ENCODE results near the gene PRR12. TPM values are rescaled to one million over a fixed set of nuclear protein-coding genes. Genes with fewer than 3 reads are reported as not detected.
"Not testable (repeated sequence)": the region's sequence is repeated elsewhere in the genome, so short reads cannot be mapped to it uniquely, and the experiment has no call there.

PRR12 gene
- total RNA-seq, 2 donors from 2014 or later: 44.6 to 50.7 TPM

GRCh38 chr19:49626226-49626625 lies 35.2 kb downstream of the PRR12 start:
- Mint-ChIP-seq H3K27ac (no peak overlapping the region), H3K27me3 (no peaks in the 10 kb centered on the region), H3K4me3 (no peak overlapping the region), H3K4me1 (peaks cover 9% of the 10 kb centered on the region), H3K36me3 (ENCODE audit: low read depth) (peaks cover 3% of the 10 kb centered on the region)
- DNase-seq: no peak
- no peak for ATAC-seq
- H3K9me3 ChIP-seq (ENCODE audit: control insufficient read depth, low read length, poor library complexity, severe bottlenecking): no peaks in the 10 kb centered on the region

DNA sequence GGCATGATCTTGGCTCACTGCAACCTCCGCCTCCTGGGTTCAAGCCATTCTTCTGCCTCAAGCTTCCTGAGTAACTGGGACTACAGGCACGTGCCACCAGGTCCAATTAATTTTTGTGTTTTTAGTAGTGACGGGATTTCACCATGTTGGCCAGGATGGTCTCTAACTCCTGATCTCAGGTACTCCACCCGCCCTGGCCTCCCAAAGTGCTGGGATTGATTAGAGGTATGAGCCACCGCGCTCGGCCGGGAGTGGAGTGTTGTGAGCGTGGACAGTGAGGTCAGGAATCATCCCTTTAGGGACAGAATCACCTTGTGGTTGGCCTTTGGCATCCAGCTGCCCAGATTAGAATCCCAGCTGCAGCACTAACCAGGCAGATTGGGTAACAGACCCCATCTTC lies 38.7 kb downstream of the PRR12 start:
- peaks cover 2% of the 10 kb centered on the region for H3K4me1 Mint-ChIP-seq
- no peak for DNase-seq
- ATAC-seq: no peak
- no peaks in the 10 kb centered on the region for H3K36me3 Mint-ChIP-seq (ENCODE audit: low read depth)
- H3K27me3 Mint-ChIP-seq: no peaks in the 10 kb centered on the region
- no peak overlapping the region for H3K27ac Mint-ChIP-seq
- H3K9me3 ChIP-seq (ENCODE audit: control insufficient read depth, low read length, poor library complexity, severe bottlenecking): no peaks in the 10 kb centered on the region
- no peak overlapping the region for H3K4me3 Mint-ChIP-seq

DNA sequence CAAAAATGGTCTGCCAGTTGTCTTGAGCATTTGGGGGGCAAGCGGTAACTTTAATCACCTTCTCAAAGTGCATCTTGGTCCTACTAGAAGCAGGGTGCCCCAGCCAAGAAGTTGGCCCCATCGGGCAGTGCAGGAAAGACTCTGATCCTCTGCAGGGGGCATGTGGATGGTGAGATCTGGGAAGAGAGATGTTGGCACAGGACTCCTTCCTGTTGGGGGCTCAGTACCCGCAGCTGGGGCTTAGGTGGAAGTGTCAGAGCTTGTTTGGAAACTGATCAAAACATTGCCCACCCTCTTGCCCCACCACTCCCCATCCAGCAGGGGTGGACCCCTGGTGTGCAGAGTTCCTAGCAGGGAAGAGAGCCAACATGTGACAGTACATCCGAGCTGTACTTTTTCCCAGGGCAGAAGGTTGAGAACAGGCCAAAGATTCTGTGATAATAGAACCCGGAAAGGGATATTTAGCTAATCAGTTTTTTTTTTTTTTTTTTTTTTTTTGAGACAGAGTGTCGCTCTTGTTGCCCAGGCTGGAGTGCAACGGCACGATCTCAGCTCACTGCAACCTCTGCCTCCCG lies 40.1 kb downstream of the PRR12 start:
- ATAC-seq (no peak), DNase-seq (no peak)
- H3K9me3 ChIP-seq (ENCODE audit: control insufficient read depth, low read length, poor library complexity, severe bottlenecking): no peaks in the 10 kb centered on the region
- H3K27me3 Mint-ChIP-seq: no peaks in the 10 kb centered on the region
- H3K27ac Mint-ChIP-seq: peak overlapping the region; percentile 65
- no peak overlapping the region for H3K4me3 Mint-ChIP-seq
- peaks cover 2% of the 10 kb centered on the region for H3K4me1 Mint-ChIP-seq
- no peaks in the 10 kb centered on the region for H3K36me3 Mint-ChIP-seq (ENCODE audit: low read depth)

DNA sequence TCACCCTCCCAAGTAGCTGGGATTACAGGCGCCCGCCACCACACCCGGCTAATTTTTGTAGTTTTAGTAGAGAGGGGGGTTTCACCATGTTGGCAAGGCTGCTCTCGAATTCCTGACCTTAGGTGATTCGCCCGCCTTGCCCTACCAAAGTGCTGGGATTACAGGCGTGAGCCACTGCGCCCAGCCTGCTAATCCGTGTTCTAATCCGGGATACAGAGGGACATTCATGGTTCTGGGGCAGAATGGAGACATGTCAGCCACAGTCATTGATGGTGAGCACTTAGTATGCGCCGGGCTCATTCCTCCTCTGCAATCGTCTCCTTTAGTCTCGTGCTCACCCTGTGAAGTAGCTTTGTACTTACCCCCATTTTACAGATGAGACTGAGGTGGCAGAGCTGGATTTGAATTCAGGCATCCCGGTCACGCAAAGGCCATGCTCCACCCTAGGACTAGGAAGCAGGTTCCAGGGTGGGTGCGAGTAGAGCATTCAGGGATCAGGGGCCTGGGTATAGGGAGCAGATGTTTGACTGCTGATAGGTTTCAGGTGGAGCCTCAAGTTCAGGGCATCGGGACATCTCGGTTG lies 40.7 kb downstream of the PRR12 start:
- ATAC-seq (no peak), DNase-seq (no peak)
- Mint-ChIP-seq H3K4me1 (peaks cover 2% of the 10 kb centered on the region), H3K36me3 (ENCODE audit: low read depth) (no peaks in the 10 kb centered on the region), H3K27me3 (no peaks in the 10 kb centered on the region), H3K27ac (peak overlapping the region; percentile 11), H3K4me3 (no peak overlapping the region)
- no peaks in the 10 kb centered on the region for H3K9me3 ChIP-seq (ENCODE audit: control insufficient read depth, low read length, poor library complexity, severe bottlenecking)

GRCh38 chr19:49632576-49632975 lies 41.6 kb downstream of the PRR12 start:
- ATAC-seq: no peak
- peak overlapping the region; percentile 11 for H3K27ac Mint-ChIP-seq
- no peak for DNase-seq

DNA sequence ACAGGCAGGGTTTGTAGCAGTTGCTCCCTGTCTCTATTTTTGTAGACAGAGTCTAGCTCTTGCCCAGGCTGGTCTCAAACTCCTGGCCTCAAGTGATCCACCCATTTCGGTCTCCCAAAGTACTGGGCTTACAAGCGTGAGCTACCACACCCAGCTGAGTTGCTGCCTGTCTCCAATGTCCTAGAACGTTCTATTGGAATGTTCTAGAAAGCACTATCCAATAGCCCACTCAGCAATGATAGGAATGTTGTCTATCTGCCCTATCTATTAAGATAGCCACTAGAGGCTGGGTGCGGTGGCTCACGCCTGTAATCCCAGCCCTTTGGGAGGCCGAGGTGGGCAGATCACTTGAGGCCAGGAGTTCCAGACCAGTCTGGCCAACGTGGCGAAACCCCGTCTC lies 42.3 kb downstream of the PRR12 start:
- H3K4me3 Mint-ChIP-seq; H3K36me3 Mint-ChIP-seq (ENCODE audit: low read depth); DNase-seq; H3K9me3 ChIP-seq (ENCODE audit: control insufficient read depth, low read length, poor library complexity, severe bottlenecking); H3K27ac Mint-ChIP-seq; H3K4me1 Mint-ChIP-seq; ATAC-seq; H3K27me3 Mint-ChIP-seq: not testable (repeated sequence)

More at GRCh38 chr19:49632576-49632975, 41.6 kb downstream of the PRR12 start:
- peaks cover 4% of the 10 kb centered on the region for H3K4me1 Mint-ChIP-seq
- H3K4me3 Mint-ChIP-seq: no peak overlapping the region
- no peaks in the 10 kb centered on the region for H3K27me3 Mint-ChIP-seq
- no peaks in the 10 kb centered on the region for H3K9me3 ChIP-seq (ENCODE audit: control insufficient read depth, low read length, poor library complexity, severe bottlenecking)
- H3K36me3 Mint-ChIP-seq (ENCODE audit: low read depth): no peaks in the 10 kb centered on the region

- no peak for DNase-seq
- H3K27ac Mint-ChIP-seq: peak overlapping the region; percentile 27
- H3K36me3 Mint-ChIP-seq (ENCODE audit: low read depth): no peaks in the 10 kb centered on the region
- H3K27me3 Mint-ChIP-seq: no peaks in the 10 kb centered on the region
- no peaks in the 10 kb centered on the region for H3K9me3 ChIP-seq (ENCODE audit: control insufficient read depth, low read length, poor library complexity, severe bottlenecking)
- peaks cover 25% of the 10 kb centered on the region for H3K4me1 Mint-ChIP-seq
- H3K4me3 Mint-ChIP-seq: no peak overlapping the region
- no peak for ATAC-seq
These were observed 44.7 kb downstream of the PRR12 start for GRCh38 chr19:49635530-49636232.

GRCh38 chr19:49636233-49636932 lies 45.4 kb downstream of the PRR12 start:
- H3K4me3 Mint-ChIP-seq: peak overlapping the region; percentile 25
- DNase-seq: no peak
- no peak for ATAC-seq
- H3K27ac Mint-ChIP-seq: peak overlapping the region; percentile 27
- no peaks in the 10 kb centered on the region for H3K36me3 Mint-ChIP-seq (ENCODE audit: low read depth)
- H3K27me3 Mint-ChIP-seq: no peaks in the 10 kb centered on the region
- no peaks in the 10 kb centered on the region for H3K9me3 ChIP-seq (ENCODE audit: control insufficient read depth, low read length, poor library complexity, severe bottlenecking)
- H3K4me1 Mint-ChIP-seq: peaks cover 29% of the 10 kb centered on the region

DNA sequence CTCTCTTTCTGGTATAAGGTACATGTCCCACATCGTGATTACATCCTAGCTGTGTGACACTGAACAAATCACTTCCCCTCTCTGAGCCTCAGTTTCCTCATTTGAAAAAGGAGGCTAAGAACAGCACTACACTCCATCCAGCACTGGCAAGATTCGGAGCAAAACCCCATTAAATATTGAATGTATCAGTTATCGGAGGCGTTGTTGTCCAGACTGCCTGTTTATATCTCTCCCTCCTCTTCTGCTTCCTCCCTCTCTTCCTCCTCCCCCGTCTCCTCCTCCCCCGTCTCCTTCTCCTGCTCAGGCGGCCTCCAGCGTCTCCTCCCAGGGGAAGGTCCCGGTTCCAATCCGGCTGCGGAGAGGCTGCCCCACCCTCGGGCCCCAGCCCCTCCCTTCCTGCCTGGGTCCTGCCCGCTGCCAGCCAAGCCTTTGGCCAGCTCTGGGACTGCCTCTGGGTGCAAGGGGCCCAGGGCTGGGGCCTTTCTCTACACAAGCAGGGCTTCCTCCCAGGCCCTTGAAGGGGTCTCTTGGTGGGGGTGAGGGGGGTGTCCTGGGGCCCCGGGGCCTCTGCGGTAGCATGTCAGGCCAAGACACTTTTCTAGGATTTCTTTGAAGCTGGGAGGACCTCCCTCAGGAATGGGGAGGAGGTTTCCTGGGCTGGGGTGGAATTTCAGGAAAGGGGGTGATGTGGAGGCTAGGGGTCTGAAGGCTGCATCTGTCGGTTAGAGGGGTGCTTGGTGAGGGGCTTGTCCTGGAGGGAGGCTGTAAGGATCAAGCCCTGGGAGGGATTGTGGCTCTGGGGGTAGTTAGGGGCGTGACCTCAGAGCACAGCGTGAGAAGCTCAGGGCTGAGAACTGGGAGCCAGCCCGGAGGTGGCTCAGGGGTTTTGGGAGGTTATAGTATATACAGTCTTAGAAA lies 47.1 kb downstream of the PRR12 start:
- Mint-ChIP-seq H3K36me3 (ENCODE audit: low read depth) (no peaks in the 10 kb centered on the region), H3K4me1 (peaks cover 40% of the 10 kb centered on the region), H3K4me3 (peak overlapping the region; percentile 76), H3K27ac (peak overlapping the region; percentile 98), H3K27me3 (no peaks in the 10 kb centered on the region)
- no peak for DNase-seq
- H3K9me3 ChIP-seq (ENCODE audit: control insufficient read depth, low read length, poor library complexity, severe bottlenecking): no peaks in the 10 kb centered on the region
- ATAC-seq: no peak

GRCh38 chr19:49639401-49640112 lies 48.6 kb downstream of the PRR12 start:
- ATAC-seq (no peak), DNase-seq (no peak)
- peak overlapping the region; percentile 95 for H3K4me3 Mint-ChIP-seq
- no peaks in the 10 kb centered on the region for H3K9me3 ChIP-seq (ENCODE audit: control insufficient read depth, low read length, poor library complexity, severe bottlenecking)
- H3K36me3 Mint-ChIP-seq (ENCODE audit: low read depth): peaks cover 4% of the 10 kb centered on the region
- H3K27me3 Mint-ChIP-seq: no peaks in the 10 kb centered on the region
- H3K4me1 Mint-ChIP-seq: peaks cover 50% of the 10 kb centered on the region
- peak overlapping the region; percentile 98 for H3K27ac Mint-ChIP-seq

- no peaks in the 10 kb centered on the region for H3K27me3 Mint-ChIP-seq
- peak within 1 kb of the TSS; percentile 95 for H3K4me3 Mint-ChIP-seq
- peak; percentile 74 for ATAC-seq
- peak; percentile 96 to 99 (median 98) for DNase-seq
- H3K4me1 Mint-ChIP-seq: peaks cover 50% of the 10 kb centered on the region
- no peaks in the 10 kb centered on the region for H3K9me3 ChIP-seq (ENCODE audit: control insufficient read depth, low read length, poor library complexity, severe bottlenecking)
- peaks cover 4% of the 10 kb centered on the region for H3K36me3 Mint-ChIP-seq (ENCODE audit: low read depth)
- H3K27ac Mint-ChIP-seq: peak within 1 kb of the TSS; percentile 98
These were observed 49.3 kb downstream of the PRR12 start, which contains the start of gene RRAS for GRCh38 chr19:49640113-49640898. RRAS (minus strand) TSS chr19:49640143; CDS start chr19:49640098, 45 bp downstream.

Measured in T-helper 17 cell (primary cell).